Breast epithelium (tissue), 4 donors: Measurements from ENCODE around the gene ADCK1. TPM values are rescaled to one million over a fixed set of nuclear protein-coding genes. Genes with fewer than 3 reads are reported as not detected.

ENCODE experiments used
- DNase-seq, 2 donors: peaks; one replicate each; pipeline ENCODE4 v3.0.0-alpha.2; 2019; ENCODE audit warnings: low spot score in 2 of 2
- H3K27ac ChIP-seq, 2 donors: fragments of 200-600 bp; sonication (generic) in 1 of 2; one replicate each; pipeline ENCODE4 v1.5.1; 2016 to 2019; ENCODE audit warnings: mild to moderate bottlenecking in 1 of 2
- H3K27me3 ChIP-seq, 2 donors: fragments of 200-600 bp; sonication (generic) in 1 of 2; one replicate each; pipeline versions ENCODE4 v1.5.1 to v1.6.0; 2017 to 2019; ENCODE audit warnings: control low read depth in 1 of 2, mild to moderate bottlenecking in 1 of 2
- H3K36me3 ChIP-seq: fragments of 200-600 bp; one replicate; pipeline ENCODE4 v1.5.1; 2019
- H3K4me1 ChIP-seq, 2 donors: fragments of 200-600 bp; sonication (generic); one replicate each; pipeline ENCODE4 v1.5.1; 2016 to 2019; ENCODE audit warnings: control low read depth in 1 of 2
- H3K4me3 ChIP-seq, 3 donors: fragments of 200-600 bp; sonication (generic); 1 replicate in 2 of 3; 2 replicates in 1 of 3; pipeline ENCODE4 v1.5.1; 2016 to 2019; ENCODE audit warnings: mild to moderate bottlenecking in 3 of 3, moderate library complexity in 2 of 3
- H3K9me3 ChIP-seq, 2 donors: fragments of 200-600 bp; sonication (generic) in 1 of 2; one replicate each; pipeline ENCODE4 v1.5.1; 2016 to 2019; ENCODE audit warnings: control low read depth in 1 of 2
- CTCF ChIP-seq, 3 donors: fragments of 450-650 bp; IDR thresholded peaks; one replicate each; pipeline ENCODE4 v1.5.1; 2016 to 2017; ENCODE audit warnings: antibody characterized with exemption in 3 of 3, mild to moderate bottlenecking in 3 of 3, moderate library complexity in 3 of 3
- POLR2A ChIP-seq: fragments of 450-650 bp; IDR thresholded peaks from one replicate; pipeline ENCODE4 v1.6.1; 2016; ENCODE audit warnings: antibody characterized with exemption, mild to moderate bottlenecking, moderate library complexity
- POLR2AphosphoS5 ChIP-seq, 3 donors: sonication (generic); formaldehyde crosslinking; IDR thresholded peaks; one replicate each; pipeline ENCODE4 v1.6.1; 2017; ENCODE audit warnings: antibody characterized with exemption in 3 of 3
- intact Hi-C: fragments of 100-400 bp; cut with DNase I; formaldehyde crosslinking; loops from one replicate; pipeline ENCODE4 v1.15.1; 2023; ENCODE audit warnings: low total_unique reads
- total RNA-seq, 3 donors: library from RNA; depleted of rRNA; stranded (reverse); fragments of >200 nt; gene quantifications; one replicate each; pipeline ENCODE4 v1.1.0, GENCODE V29; 2016

Gene ADCK1
- total RNA-seq, 3 donors from 2014 or later, result 4.6 to 8.3 (median 4.9) TPM

GRCh38 chr14:77822307-77822706 is 22.4 kb downstream of the ADCK1 start:
- no peak for TF ChIP-seq POLR2AphosphoS5 (IDR thresholded peaks at IDR 0.05)
- no peak for TF ChIP-seq CTCF (IDR thresholded peaks at IDR 0.05)
- no peak for TF ChIP-seq POLR2A
- H3K36me3 ChIP-seq, result peaks cover 9% of the 10 kb centered on the region
- intact Hi-C loops, result no loop called here
- H3K27me3 ChIP-seq, result no peaks in the 10 kb centered on the region
- no peak overlapping the region for H3K4me3 ChIP-seq
- H3K9me3 ChIP-seq, result no peaks in the 10 kb centered on the region
- H3K4me1 ChIP-seq, result no peaks in the 10 kb centered on the region
- no peak overlapping the region for H3K27ac ChIP-seq
- no peak for DNase-seq

GRCh38 chr14:77822741-77823140 is 22.8 kb downstream of the ADCK1 start:
- H3K9me3 ChIP-seq, result no peaks in the 10 kb centered on the region
- intact Hi-C loops, result no loop called here
- no peaks in the 10 kb centered on the region for H3K27me3 ChIP-seq
- no peaks in the 10 kb centered on the region for H3K4me1 ChIP-seq
- no peak overlapping the region for H3K4me3 ChIP-seq
- H3K36me3 ChIP-seq, result peaks cover 9% of the 10 kb centered on the region
- H3K27ac ChIP-seq, result no peak overlapping the region
- TF ChIP-seq POLR2AphosphoS5 (IDR thresholded peaks at IDR 0.05) (no peak), POLR2A (no peak)
- DNase-seq, result no peak

DNA sequence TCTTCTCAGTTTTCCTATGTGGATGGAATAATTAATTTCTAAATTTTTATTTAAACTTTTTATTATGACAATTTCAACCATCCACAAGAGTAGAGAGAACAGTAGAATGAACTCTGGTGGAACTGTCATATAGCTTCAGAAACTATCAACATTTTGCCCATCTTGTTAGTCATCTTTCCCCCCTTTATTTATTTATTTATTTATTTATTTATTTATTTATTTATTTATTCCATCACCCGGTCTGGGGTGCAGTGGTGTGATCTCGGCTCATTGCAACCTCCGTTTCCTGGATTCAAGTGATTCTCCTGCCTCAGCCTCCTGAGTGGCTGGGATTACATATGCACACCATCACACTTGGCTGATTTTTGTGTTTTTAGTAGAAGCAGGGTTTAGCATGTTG is 23.5 kb downstream of the ADCK1 start:
- DNase-seq, result no peak
- H3K9me3 ChIP-seq, result no peaks in the 10 kb centered on the region

GRCh38 chr14:77825895-77826519 is 26.1 kb downstream of the ADCK1 start:
- intact Hi-C loops, result no loop called here
- no peaks in the 10 kb centered on the region for H3K4me1 ChIP-seq
- DNase-seq, result no peak
- no peak for TF ChIP-seq POLR2AphosphoS5 (IDR thresholded peaks at IDR 0.05)
- no peak for TF ChIP-seq CTCF (IDR thresholded peaks at IDR 0.05)
- no peak for TF ChIP-seq POLR2A
- H3K36me3 ChIP-seq, result no peaks in the 10 kb centered on the region
- no peak overlapping the region for H3K27ac ChIP-seq
- H3K27me3 ChIP-seq, result no peaks in the 10 kb centered on the region
- H3K4me3 ChIP-seq, result no peak overlapping the region
- no peaks in the 10 kb centered on the region for H3K9me3 ChIP-seq

More for the DNA sequence above, 23.5 kb downstream of the ADCK1 start:
- no peaks in the 10 kb centered on the region for H3K27me3 ChIP-seq
- H3K4me1 ChIP-seq, result no peaks in the 10 kb centered on the region
- intact Hi-C loops, result no loop called here
- H3K36me3 ChIP-seq, result peaks cover 9% of the 10 kb centered on the region
- no peak overlapping the region for H3K4me3 ChIP-seq
- H3K27ac ChIP-seq, result no peak overlapping the region
- TF ChIP-seq CTCF (IDR thresholded peaks at IDR 0.05) (no peak), POLR2A (no peak), POLR2AphosphoS5 (IDR thresholded peaks at IDR 0.05) (no peak)

DNA sequence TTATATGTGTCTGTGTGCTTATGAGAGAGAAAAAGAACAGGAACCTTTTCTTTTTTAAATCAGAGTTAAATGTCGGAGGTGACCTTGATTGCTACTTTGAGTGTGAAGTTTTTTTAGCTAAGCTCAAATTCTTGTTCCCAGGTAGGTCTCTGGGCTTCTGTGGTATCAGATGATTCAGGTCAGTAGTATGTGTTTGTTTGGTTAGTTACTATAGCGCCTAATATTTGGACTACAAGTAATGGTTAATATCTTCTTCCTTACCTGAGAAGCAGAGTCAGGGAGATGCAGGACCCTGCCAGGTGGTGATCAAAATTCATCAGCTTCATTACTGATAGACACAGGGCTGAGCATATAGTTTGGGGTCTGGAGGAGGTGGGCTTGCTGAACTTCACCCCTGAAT is 30.8 kb downstream of the ADCK1 start:
- no peak for TF ChIP-seq POLR2A
- no peak for TF ChIP-seq POLR2AphosphoS5 (IDR thresholded peaks at IDR 0.05)
- TF ChIP-seq CTCF (IDR thresholded peaks at IDR 0.05), result no peak
- no peaks in the 10 kb centered on the region for H3K27me3 ChIP-seq
- no peak overlapping the region for H3K4me3 ChIP-seq
- H3K36me3 ChIP-seq, result no peaks in the 10 kb centered on the region
- no peaks in the 10 kb centered on the region for H3K4me1 ChIP-seq
- no peaks in the 10 kb centered on the region for H3K9me3 ChIP-seq
- intact Hi-C loops, result no loop called here
- no peak for DNase-seq
- H3K27ac ChIP-seq, result no peak overlapping the region
